Keratinocyte (primary cell): ENCODE measurements around the gene GHITM.
"Not testable (repeated sequence)": the region's sequence is repeated elsewhere in the genome, so short reads cannot be mapped to it uniquely, and the experiment has no call there.

Experiments
- EZH2 ChIP-seq: IDR thresholded peaks from one replicate; pipeline ENCODE4 v1.6.1; 2012; ENCODE audit warnings: inconsistent platforms, mild to moderate bottlenecking, low read length, moderate library complexity
- TF ChIP-seq, protein P1 (sequence below), 3 experiments: IDR thresholded peaks in 1 of 3; conservative IDR thresholded peaks in 1 of 3; optimal IDR thresholded peaks in 1 of 3; 2 replicates in 2 of 3; 3 replicates in 1 of 3; pipeline versions ENCODE3 to v1.5.1; 2011; ENCODE audit warnings: low read length in 3 of 3, mild to moderate bottlenecking in 3 of 3, moderate library complexity in 2 of 3, control low read depth in 1 of 3, inconsistent platforms in 1 of 3; ENCODE audit not compliant: insufficient read depth in 2 of 3; ENCODE audit errors: extremely low read depth in 1 of 3

DNA sequence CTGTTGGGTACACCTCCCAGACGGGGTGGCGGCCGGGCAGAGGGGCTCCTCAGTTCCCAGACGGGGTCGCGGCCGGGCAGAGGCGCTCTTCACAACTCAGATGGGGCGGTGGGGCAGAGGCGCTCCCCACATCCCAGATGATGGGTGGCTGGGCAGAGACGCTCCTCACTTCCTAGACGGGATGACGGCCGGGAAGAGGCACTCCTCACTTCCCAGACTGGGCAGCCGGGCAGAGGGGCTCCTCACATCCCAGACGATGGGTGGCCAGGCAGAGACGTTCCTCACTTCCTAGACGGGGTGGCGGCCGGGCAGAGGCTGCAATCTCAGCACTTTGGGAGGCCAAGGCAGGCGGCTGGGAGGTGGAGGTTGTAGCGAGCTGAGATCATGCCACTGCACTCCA, 41.1 kb downstream of the GHITM start:
- TF ChIP-seq, protein P1, sequence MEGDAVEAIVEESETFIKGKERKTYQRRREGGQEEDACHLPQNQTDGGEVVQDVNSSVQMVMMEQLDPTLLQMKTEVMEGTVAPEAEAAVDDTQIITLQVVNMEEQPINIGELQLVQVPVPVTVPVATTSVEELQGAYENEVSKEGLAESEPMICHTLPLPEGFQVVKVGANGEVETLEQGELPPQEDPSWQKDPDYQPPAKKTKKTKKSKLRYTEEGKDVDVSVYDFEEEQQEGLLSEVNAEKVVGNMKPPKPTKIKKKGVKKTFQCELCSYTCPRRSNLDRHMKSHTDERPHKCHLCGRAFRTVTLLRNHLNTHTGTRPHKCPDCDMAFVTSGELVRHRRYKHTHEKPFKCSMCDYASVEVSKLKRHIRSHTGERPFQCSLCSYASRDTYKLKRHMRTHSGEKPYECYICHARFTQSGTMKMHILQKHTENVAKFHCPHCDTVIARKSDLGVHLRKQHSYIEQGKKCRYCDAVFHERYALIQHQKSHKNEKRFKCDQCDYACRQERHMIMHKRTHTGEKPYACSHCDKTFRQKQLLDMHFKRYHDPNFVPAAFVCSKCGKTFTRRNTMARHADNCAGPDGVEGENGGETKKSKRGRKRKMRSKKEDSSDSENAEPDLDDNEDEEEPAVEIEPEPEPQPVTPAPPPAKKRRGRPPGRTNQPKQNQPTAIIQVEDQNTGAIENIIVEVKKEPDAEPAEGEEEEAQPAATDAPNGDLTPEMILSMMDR (optimal IDR thresholded peaks at IDR 0.05 in 1 of 3, IDR thresholded peaks at IDR 0.05 in 1 of 3, conservative IDR thresholded peaks at IDR 0.05 in 1 of 3; ENCODE audit: extremely low read depth in 1 of 3, insufficient read depth in 2 of 3, low read length in 3 of 3): not testable (repeated sequence)
- TF ChIP-seq EZH2: not testable (repeated sequence)
